Mesodermal cell (in vitro differentiated cells): ENCODE measurements around the gene CYTL1.

ENCODE experiments used
- H3K27ac ChIP-seq: 2 replicates; pipeline ENCODE4 v1.7.0; 2013; ENCODE audit warnings: mild to moderate bottlenecking, low read depth, low read length, moderate library complexity; ENCODE audit not compliant: severe bottlenecking
- H3K36me3 ChIP-seq: 2 replicates; pipeline ENCODE4 v1.7.1; 2013; ENCODE audit warnings: mild to moderate bottlenecking, low read length, moderate library complexity; ENCODE audit not compliant: control insufficient read depth, insufficient read depth
- H3K4me1 ChIP-seq: one replicate; pipeline ENCODE4 v1.7.1; 2013; ENCODE audit warnings: mild to moderate bottlenecking, low read length; ENCODE audit not compliant: insufficient read depth, control insufficient read depth, poor library complexity, severe bottlenecking
- H3K4me3 ChIP-seq: 2 replicates; pipeline ENCODE4 v1.7.0; 2013; ENCODE audit warnings: low read length, control low read depth, mild to moderate bottlenecking; ENCODE audit not compliant: insufficient read depth, poor library complexity, severe bottlenecking; ENCODE audit errors: extremely low read depth
- H3K9me3 ChIP-seq: 2 replicates; pipeline ENCODE4 v1.7.1; 2013; ENCODE audit warnings: mild to moderate bottlenecking, low read length, moderate library complexity; ENCODE audit not compliant: control insufficient read depth
- WGBS, 2 experiments: methylation state at CpG; one replicate each; pipeline ENCODE4 v1.1.5; 2013; ENCODE audit warnings: missing lambda C conversion rate in 2 of 2; ENCODE audit not compliant: insufficient coverage in 2 of 2; 5-methylcytosine and 5-hydroxymethylcytosine counted together

CYTL1 gene

DNA sequence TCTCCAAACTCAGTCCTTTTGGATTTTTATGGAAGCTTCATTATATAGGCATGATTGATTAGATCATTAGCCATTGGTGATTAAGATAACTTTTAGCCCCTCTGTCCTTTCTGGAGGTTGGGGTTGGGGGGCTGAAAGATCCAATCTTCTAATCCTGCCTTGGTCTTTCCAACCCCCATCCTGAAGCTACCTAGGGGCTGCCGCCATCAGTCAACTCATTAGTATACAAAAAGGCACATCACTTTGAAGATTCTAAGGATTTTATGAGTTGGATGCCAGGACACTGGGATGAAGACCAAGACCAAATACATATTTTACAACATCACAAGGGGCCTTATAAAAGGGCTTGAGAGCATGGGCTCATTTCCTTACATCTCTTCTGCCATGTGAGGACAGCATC lies 47.5 kb downstream of the CYTL1 start:
- Histone ChIP-seq H3K9me3 (peaks cover 12% of the 10 kb centered on the region), H3K27ac (no peak overlapping the region), H3K36me3 (no peaks in the 10 kb centered on the region), H3K4me1 (no peaks in the 10 kb centered on the region), H3K4me3 (no peak overlapping the region)
- WGBS, 2 experiments: no CpG with 5 or more reads among the region's 1 CpG

DNA sequence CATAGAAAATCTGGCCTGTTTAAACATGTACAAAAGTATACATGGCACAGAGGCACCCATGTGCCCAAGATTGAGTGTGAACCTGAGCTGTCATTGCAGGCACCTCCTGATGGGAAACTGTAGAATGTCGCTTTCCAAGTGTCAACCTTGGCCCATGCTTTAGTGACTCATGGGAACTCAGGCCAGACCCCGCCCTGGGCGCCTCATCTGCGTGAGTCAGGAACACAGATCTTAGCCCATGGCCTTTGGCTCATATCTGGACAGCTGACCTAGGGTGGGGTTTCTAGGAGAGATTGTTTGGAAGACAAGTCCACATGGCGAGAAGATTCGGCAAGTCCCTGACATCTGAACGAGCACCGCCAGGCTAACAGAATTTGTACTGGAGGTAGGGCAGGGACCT lies 50.0 kb downstream of the CYTL1 start:
- H3K4me3 ChIP-seq: no peak overlapping the region
- 87 to 97% methylated on average over 7 to 8 of the region's 8 CpGs for WGBS, 2 experiments
- H3K36me3 ChIP-seq: no peaks in the 10 kb centered on the region
- H3K4me1 ChIP-seq: no peaks in the 10 kb centered on the region
- H3K9me3 ChIP-seq: peaks cover under 1% of the 10 kb centered on the region
- no peak overlapping the region for H3K27ac ChIP-seq

DNA sequence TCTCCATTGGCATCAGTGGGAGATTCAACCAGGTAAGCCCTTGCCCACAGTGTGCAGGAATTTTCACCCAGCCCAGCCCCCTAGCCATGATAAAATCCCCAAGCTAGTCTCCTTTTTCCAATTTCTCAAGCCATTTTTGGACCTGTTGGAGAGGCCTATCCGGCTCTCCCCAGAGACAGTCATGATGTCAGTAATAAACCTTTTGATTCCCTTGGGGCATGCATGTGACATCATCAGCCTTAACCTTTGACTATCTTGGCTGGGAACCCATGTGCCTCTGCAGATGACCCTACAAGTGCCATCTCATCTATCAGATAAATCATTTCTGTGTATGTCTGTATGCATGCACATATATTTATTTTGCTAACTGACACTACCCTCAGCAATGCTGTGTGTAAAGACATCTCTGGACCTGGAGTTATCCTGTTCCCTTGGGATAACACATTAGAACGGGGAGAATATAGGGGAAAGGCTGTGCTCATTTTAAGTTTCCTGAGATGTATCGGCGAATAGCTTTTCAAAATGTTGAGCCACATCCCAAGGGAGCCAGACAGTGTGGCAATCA lies 51.0 kb downstream of the CYTL1 start:
- H3K27ac ChIP-seq: no peak overlapping the region
- WGBS, 2 experiments: 88 to 95% methylated on average over 4 of the region's 4 CpGs
- H3K4me3 ChIP-seq: no peak overlapping the region
- H3K4me1 ChIP-seq: no peaks in the 10 kb centered on the region
- H3K9me3 ChIP-seq: peaks cover under 1% of the 10 kb centered on the region
- no peaks in the 10 kb centered on the region for H3K36me3 ChIP-seq
